ENCODE data around the gene SLC6A8. TPM values are rescaled to one million over a fixed set of nuclear protein-coding genes. Genes with fewer than 3 reads are reported as not detected.

The SLC6A8 gene
- total and polyA plus RNA-seq, 2 of the 4 experiments (the other 2 are of a cell fraction), result 7.2 to 25.5 TPM

GRCh38 chrX:153649915-153650782, 37.6 kb upstream of the SLC6A8 start:
- Histone ChIP-seq H3K14ac (replicated peaks; ENCODE audit: low read depth, low read length) (no peak overlapping the region), H3K9me3 (ENCODE audit: control insufficient read depth, insufficient read depth, low read length) (peaks cover 3% of the 10 kb centered on the region; the same call in 1 of the 2 replicates), H2BK20ac (ENCODE audit: low read depth, low read length) (no peak overlapping the region), H2AK9ac (replicated peaks; ENCODE audit: low read depth, low read length, poor library complexity) (no peak overlapping the region), H3K4me2 (ENCODE audit: low read depth, low read length) (no peak overlapping the region), H2BK120ac (ENCODE audit: low read depth, low read length) (no peak overlapping the region), H4K20me1 (ENCODE audit: insufficient read depth, low read length) (no peaks in the 10 kb centered on the region), H3K9ac (ENCODE audit: low read depth, low read length) (no peak overlapping the region), H3K9me1 (ENCODE audit: insufficient read depth, low read length) (no peaks in the 10 kb centered on the region), H4K91ac (ENCODE audit: insufficient read depth, low read depth, low read length) (no peak overlapping the region), H2BK5ac (ENCODE audit: low read depth, low read length, poor library complexity, severe bottlenecking) (no peak overlapping the region), H3K4me1 (ENCODE audit: control insufficient read depth, insufficient read depth, low read length) (no peaks in the 10 kb centered on the region), H2AK5ac (ENCODE audit: low read depth, low read length) (no peak overlapping the region), H3K27ac (ENCODE audit: insufficient read depth, low read length) (no peak overlapping the region), H3K36me3 (ENCODE audit: control insufficient read depth, insufficient read depth, low read length) (no peaks in the 10 kb centered on the region), H3K79me1 (ENCODE audit: low read depth in 1 of 2, low read length in 2 of 2) (no peaks in the 10 kb centered on the region), H3K23ac (ENCODE audit: low read depth, low read length) (no peak overlapping the region), H2BK15ac (ENCODE audit: low read depth, low read length) (no peak overlapping the region), H3K4ac (ENCODE audit: low read depth, low read length) (no peak overlapping the region), H4K8ac (ENCODE audit: low read depth in 2 of 2, low read length in 2 of 2) (no peak overlapping the region), H3K4me3 (ENCODE audit: insufficient read depth, low read depth, low read length) (no peak overlapping the region), H3K56ac (ENCODE audit: extremely low read depth, insufficient read depth, low read length) (no peak overlapping the region), H4K5ac (ENCODE audit: low read depth, low read length) (no peak overlapping the region), H2AFZ (replicated peaks; ENCODE audit: low read length, poor library complexity) (no peak overlapping the region), H3K18ac (ENCODE audit: low read depth, low read length) (no peak overlapping the region), H3K27me3 (ENCODE audit: control insufficient read depth, insufficient read depth, low read length) (peaks cover 30% of the 10 kb centered on the region)
- no CpG with 5 or more reads among the region's 41 CpGs for WGBS, 2 experiments (ENCODE audit: extremely low coverage in 2 of 2, insufficient read length in 1 of 2)
- dilution Hi-C loops (cut with HindIII; ENCODE audit: low sequenced_read_pairs, unreplicated experiment), result no loop called here
- ChIA-PET POLR2A (ENCODE audit: unreplicated experiment) (no interaction called here), CTCF (no interaction called here)
- intact Hi-C loops (cut with micrococcal nuclease), result loop anchor here (1.0 kb wide), 1 partner anchor 111 kb away; no protein-coding TSS in a partner anchor
- in situ Hi-C loops (cut with MboI; ENCODE audit: low sequenced_read_pairs), result loop anchor here (25.0 kb wide), 1 partner anchor 688 kb away; no protein-coding TSS in a partner anchor
- no peak for DNase-seq
- no peak for ATAC-seq (ENCODE audit: low read depth)
- no TSS peak for BruUV-seq (replicated peaks)
- no peak for TF ChIP-seq SMC3 (IDR thresholded peaks at IDR 0.05; ENCODE audit: low read depth, low read length)
- TF ChIP-seq FOS (IDR thresholded peaks at IDR 0.05; ENCODE audit: low read depth, low read length), result no peak
- no peak for TF ChIP-seq CTCF (conservative IDR thresholded peaks at IDR 0.05; ENCODE audit: low read depth, low read length)
- no peak for TF ChIP-seq RAD21 (IDR thresholded peaks at IDR 0.05; ENCODE audit: low read length)
- no peak for TF ChIP-seq RCOR1 (IDR thresholded peaks at IDR 0.05; ENCODE audit: insufficient replicate concordance, low read length)
- TF ChIP-seq ELK1 (IDR thresholded peaks at IDR 0.05; ENCODE audit: borderline replicate concordance, low read depth, low read length), result no peak
- no peak for TF ChIP-seq CEBPB (IDR thresholded peaks at IDR 0.05; ENCODE audit: low read depth, low read length)
- TF ChIP-seq RFX5 (IDR thresholded peaks at IDR 0.05; ENCODE audit: low read depth, low read length), result no peak
- no peak for TF ChIP-seq MAFK (IDR thresholded peaks at IDR 0.05; ENCODE audit: low read depth, low read length)
- no peak for TF ChIP-seq MXI1 (IDR thresholded peaks at IDR 0.05; ENCODE audit: borderline replicate concordance, low read depth, low read length)
- TF ChIP-seq BHLHE40 (IDR thresholded peaks at IDR 0.05; ENCODE audit: low read depth, low read length), result no peak
